Heart left ventricle (tissue), 13 donors: ENCODE measurements around the gene SGTA.

Experiments used
- POLR2A ChIP-seq, 2 donors: fragments of 450-650 bp; IDR thresholded peaks; one replicate each; pipeline ENCODE4 v1.6.1; 2017; ENCODE audit warnings: antibody characterized with exemption in 2 of 2, mild to moderate bottlenecking in 2 of 2, moderate library complexity in 2 of 2
- TF ChIP-seq, protein P1 (sequence below), 12 donors: fragments of 200-600 bp; sonication (generic) in 4 of 12; IDR thresholded peaks; one replicate each; pipeline versions ENCODE4 v1.5.0 to v1.8.0; 2018 to 2022; ENCODE audit warnings: antibody characterized with exemption in 12 of 12, mild to moderate bottlenecking in 5 of 12
- donor health status: ischemic (EF 13 %, LVEDD 7.1; RV severe dilation, severe dysfunction).
- donor health status: DM: no; HTN: yes; CAD: no.
- donor health status: DM: no; HTN: no; CAD: no.
- donor health status: ischemic (EF 25% LVEDD 6.9; RV normal size, moderate dysfunction).
- donor health status: ischemic (EF 25% LVEDD 5.7; RV mildly dilated, moderate dysfunction).
- donor health status: ischemic (EF 35%, LVEDD 5.7; RV mildly dilated, moderate dysfunction).
- donor health status: nonischemic (EF 11% LVEDD 7.7; RV severe dilation, severe dysfunction).
- donor health status: DM: yes; HTN: yes; CAD: no.
- donor health status: PGD.
- donor health status: ischemic (EF 29% LVEDD 5.4; RV normal size, mild dysfunction).
- donor health status: nonischemic (EF 23%, LVEDD 6.1; RV moderate dilation, normal function).

GRCh38 chr19:2768365-2769132 lies 14.5 kb downstream of the SGTA start:
- TF ChIP-seq POLR2A (IDR thresholded peaks at IDR 0.05) = no peak
- TF ChIP-seq, protein P1, sequence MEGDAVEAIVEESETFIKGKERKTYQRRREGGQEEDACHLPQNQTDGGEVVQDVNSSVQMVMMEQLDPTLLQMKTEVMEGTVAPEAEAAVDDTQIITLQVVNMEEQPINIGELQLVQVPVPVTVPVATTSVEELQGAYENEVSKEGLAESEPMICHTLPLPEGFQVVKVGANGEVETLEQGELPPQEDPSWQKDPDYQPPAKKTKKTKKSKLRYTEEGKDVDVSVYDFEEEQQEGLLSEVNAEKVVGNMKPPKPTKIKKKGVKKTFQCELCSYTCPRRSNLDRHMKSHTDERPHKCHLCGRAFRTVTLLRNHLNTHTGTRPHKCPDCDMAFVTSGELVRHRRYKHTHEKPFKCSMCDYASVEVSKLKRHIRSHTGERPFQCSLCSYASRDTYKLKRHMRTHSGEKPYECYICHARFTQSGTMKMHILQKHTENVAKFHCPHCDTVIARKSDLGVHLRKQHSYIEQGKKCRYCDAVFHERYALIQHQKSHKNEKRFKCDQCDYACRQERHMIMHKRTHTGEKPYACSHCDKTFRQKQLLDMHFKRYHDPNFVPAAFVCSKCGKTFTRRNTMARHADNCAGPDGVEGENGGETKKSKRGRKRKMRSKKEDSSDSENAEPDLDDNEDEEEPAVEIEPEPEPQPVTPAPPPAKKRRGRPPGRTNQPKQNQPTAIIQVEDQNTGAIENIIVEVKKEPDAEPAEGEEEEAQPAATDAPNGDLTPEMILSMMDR (IDR thresholded peaks at IDR 0.05) = no peak
